ENCODE measurements around the gene AHSG. TPM values are rescaled to one million over a fixed set of nuclear protein-coding genes. Genes with fewer than 3 reads are reported as not detected.
A peak's percentile ranks its signal among the peaks of the same experiment; 100 is the strongest.
"Not testable (repeated sequence)": the region's sequence is repeated elsewhere in the genome, so short reads cannot be mapped to it uniquely, and the experiment has no call there.

AHSG gene, protein sequence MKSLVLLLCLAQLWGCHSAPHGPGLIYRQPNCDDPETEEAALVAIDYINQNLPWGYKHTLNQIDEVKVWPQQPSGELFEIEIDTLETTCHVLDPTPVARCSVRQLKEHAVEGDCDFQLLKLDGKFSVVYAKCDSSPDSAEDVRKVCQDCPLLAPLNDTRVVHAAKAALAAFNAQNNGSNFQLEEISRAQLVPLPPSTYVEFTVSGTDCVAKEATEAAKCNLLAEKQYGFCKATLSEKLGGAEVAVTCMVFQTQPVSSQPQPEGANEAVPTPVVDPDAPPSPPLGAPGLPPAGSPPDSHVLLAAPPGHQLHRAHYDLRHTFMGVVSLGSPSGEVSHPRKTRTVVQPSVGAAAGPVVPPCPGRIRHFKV
- 0.13 TPM in 1 of 2 replicates, not detected in the other for total RNA-seq

DNA sequence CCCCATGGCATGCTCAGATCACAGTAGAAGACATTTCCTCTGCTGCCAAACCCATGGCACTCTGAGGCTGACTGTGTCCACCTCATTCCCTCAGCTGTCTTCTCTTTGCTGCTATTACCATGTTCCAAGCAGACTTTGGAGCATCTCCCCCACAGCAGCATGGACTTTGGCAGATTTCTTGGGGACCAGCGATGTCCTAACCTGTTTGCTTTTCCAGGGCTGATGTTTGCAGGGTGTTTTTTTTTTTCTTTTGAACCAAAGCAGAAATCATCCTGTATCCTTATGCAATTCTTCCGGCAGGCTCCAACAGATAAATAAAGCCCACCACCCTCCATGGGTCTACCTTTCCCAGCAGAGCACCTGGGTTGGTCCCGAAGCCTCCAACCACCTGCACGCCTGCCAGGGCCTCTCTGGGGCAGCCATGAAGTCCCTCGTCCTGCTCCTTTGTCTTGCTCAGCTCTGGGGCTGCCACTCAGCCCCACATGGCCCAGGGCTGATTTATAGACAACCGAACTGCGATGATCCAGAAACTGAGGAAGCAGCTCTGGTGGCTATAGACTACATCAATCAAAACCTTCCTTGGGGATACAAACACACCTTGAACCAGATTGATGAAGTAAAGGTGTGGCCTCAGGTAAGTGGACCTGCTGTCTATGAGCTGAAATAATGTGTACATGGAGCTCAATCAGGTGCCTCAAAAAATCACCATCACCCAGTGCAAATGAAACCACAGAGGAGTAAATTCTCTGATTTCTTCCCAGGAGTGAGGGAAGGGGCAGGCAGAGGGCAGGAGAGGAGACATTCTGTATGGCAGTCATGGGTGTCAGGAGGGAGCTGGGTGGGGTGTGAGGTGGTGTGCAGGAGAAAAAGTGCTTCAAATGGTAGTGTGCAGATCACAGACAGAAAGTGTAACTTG is at the start of gene AHSG:
TSS of gene AHSG (plus strand) at position 340 of the 916 bp plus-strand sequence. CDS start at position 422, 82 bp downstream.
- Histone ChIP-seq H3K4me3 (ENCODE audit: low read depth, low read length) (no peak within 1 kb of the TSS), H3K36me3 (ENCODE audit: control insufficient read depth, insufficient read depth, low read length) (no peaks in the 10 kb centered on the region), H3K27me3 (ENCODE audit: control insufficient read depth, insufficient read depth, low read length) (no peaks in the 10 kb centered on the region)
- FAIRE-seq, result no peak
- TF ChIP-seq, protein P1, sequence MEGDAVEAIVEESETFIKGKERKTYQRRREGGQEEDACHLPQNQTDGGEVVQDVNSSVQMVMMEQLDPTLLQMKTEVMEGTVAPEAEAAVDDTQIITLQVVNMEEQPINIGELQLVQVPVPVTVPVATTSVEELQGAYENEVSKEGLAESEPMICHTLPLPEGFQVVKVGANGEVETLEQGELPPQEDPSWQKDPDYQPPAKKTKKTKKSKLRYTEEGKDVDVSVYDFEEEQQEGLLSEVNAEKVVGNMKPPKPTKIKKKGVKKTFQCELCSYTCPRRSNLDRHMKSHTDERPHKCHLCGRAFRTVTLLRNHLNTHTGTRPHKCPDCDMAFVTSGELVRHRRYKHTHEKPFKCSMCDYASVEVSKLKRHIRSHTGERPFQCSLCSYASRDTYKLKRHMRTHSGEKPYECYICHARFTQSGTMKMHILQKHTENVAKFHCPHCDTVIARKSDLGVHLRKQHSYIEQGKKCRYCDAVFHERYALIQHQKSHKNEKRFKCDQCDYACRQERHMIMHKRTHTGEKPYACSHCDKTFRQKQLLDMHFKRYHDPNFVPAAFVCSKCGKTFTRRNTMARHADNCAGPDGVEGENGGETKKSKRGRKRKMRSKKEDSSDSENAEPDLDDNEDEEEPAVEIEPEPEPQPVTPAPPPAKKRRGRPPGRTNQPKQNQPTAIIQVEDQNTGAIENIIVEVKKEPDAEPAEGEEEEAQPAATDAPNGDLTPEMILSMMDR (IDR thresholded peaks at IDR 0.05; ENCODE audit: insufficient read depth, low read length, severe bottlenecking), result no peak
- no peak for DNase-seq (ENCODE audit: low read depth)

- Histone ChIP-seq H3K4me3 (ENCODE audit: low read depth, low read length) (no peak overlapping the region), H3K27me3 (ENCODE audit: control insufficient read depth, insufficient read depth, low read length) (no peaks in the 10 kb centered on the region), H3K36me3 (ENCODE audit: control insufficient read depth, insufficient read depth, low read length) (no peaks in the 10 kb centered on the region)
- no peak for FAIRE-seq
- TF ChIP-seq, protein P1 (IDR thresholded peaks at IDR 0.05; ENCODE audit: insufficient read depth, low read length, severe bottlenecking), result no peak
- DNase-seq (ENCODE audit: low read depth), result no peak
Measured at GRCh38 chr3:186564586-186564985, 48.3 kb upstream of the AHSG start.

- FAIRE-seq, result no peak
- Histone ChIP-seq H3K27me3 (ENCODE audit: control insufficient read depth, insufficient read depth, low read length) (no peaks in the 10 kb centered on the region), H3K4me3 (ENCODE audit: low read depth, low read length) (peak overlapping the region; percentile 98), H3K36me3 (ENCODE audit: control insufficient read depth, insufficient read depth, low read length) (no peaks in the 10 kb centered on the region)
- no peak for DNase-seq (ENCODE audit: low read depth)
- TF ChIP-seq, protein P1 (IDR thresholded peaks at IDR 0.05; ENCODE audit: insufficient read depth, low read length, severe bottlenecking), result no peak
Measured at GRCh38 chr3:186566772-186567071, 46.1 kb upstream of the AHSG start.

- Histone ChIP-seq H3K4me3 (ENCODE audit: low read depth, low read length) (peak within 1 kb of the TSS; percentile 98), H3K36me3 (ENCODE audit: control insufficient read depth, insufficient read depth, low read length) (no peaks in the 10 kb centered on the region), H3K27me3 (ENCODE audit: control insufficient read depth, insufficient read depth, low read length) (no peaks in the 10 kb centered on the region)
- TF ChIP-seq, protein P1 (IDR thresholded peaks at IDR 0.05; ENCODE audit: insufficient read depth, low read length, severe bottlenecking), result no peak
- peak; percentile 75 for DNase-seq (ENCODE audit: low read depth)
- no peak for FAIRE-seq
Measured at GRCh38 chr3:186567072-186567921, 45.6 kb upstream of the AHSG start, which contains the start of gene TBCCD1. Gene TBCCD1, minus strand, starts transcription at chr3:186567339. Its CDS starts 3,010 bp downstream, at chr3:186564329.

GRCh38 chr3:186569361-186569760 is 43.5 kb upstream of the AHSG start:
- FAIRE-seq, result not testable (repeated sequence)
- peak overlapping the region; percentile 47 for H3K4me3 ChIP-seq (ENCODE audit: low read depth, low read length)

More at GRCh38 chr3:186569361-186569760, 43.5 kb upstream of the AHSG start:
- not testable (repeated sequence) for DNase-seq (ENCODE audit: low read depth); H3K27me3 ChIP-seq (ENCODE audit: control insufficient read depth, insufficient read depth, low read length); H3K36me3 ChIP-seq (ENCODE audit: control insufficient read depth, insufficient read depth, low read length)

Measured in bronchial epithelial cell (primary cell).